ENCODE measurements around the gene AGT. TPM values are rescaled to one million over a fixed set of nuclear protein-coding genes. Genes with fewer than 3 reads are reported as not detected.

AGT gene
- polyA plus RNA-seq, 4 donors, result 0.81 to 357 (median 2.7) TPM

- FAIRE-seq, result no peak
- WGBS, 3 donors, result 60 to 74% (median 65%) methylated on average over 21 to 22 of the region's 22 CpGs
- Histone ChIP-seq H3K9me3 (ENCODE audit: control insufficient read depth in 2 of 2, insufficient read depth in 1 of 2, low read depth in 1 of 2, low read length in 1 of 2) (no peaks in the 10 kb centered on the region), H3K27me3 (ENCODE audit: control insufficient read depth in 3 of 3, insufficient read depth in 3 of 3, low read length in 3 of 3) (peaks cover 0 to 2% (median 0%) of the 10 kb centered on the region in 3 donors), H3K27ac (ENCODE audit: low read depth in 1 of 3, low read length in 2 of 3) (peak overlapping the region in 2 of 3 donors; percentile 5 to 70), H3K4me3 (ENCODE audit: low read depth in 1 of 3, low read length in 3 of 3) (no peak overlapping the region), H3K36me3 (ENCODE audit: control insufficient read depth in 3 of 3, insufficient read depth in 2 of 3, low read depth in 1 of 3, low read length in 3 of 3) (peaks cover 0 to 71% (median 0%) of the 10 kb centered on the region in 3 donors), H3K4me1 (ENCODE audit: control insufficient read depth in 3 of 3, insufficient read depth in 2 of 3, low read depth in 1 of 3, low read length in 2 of 3) (peaks cover 0 to 44% (median 0%) of the 10 kb centered on the region in 3 donors)
- no peak for DNase-seq
Observed at GRCh38 chr1:230707732-230708630, 5.9 kb downstream of the AGT start.

- H3K36me3 ChIP-seq (ENCODE audit: control insufficient read depth in 3 of 3, insufficient read depth in 2 of 3, low read depth in 1 of 3, low read length in 3 of 3), result peaks cover 0 to 72% (median 0%) of the 10 kb centered on the region in 3 donors
- no peak for DNase-seq
- 87 to 94% (median 90%) methylated on average over 19 to 20 of the region's 20 CpGs for WGBS, 3 donors
- H3K4me1 ChIP-seq (ENCODE audit: control insufficient read depth in 3 of 3, insufficient read depth in 2 of 3, low read depth in 1 of 3, low read length in 2 of 3), result peaks cover 0 to 47% (median 0%) of the 10 kb centered on the region in 3 donors
- H3K4me3 ChIP-seq (ENCODE audit: low read depth in 1 of 3, low read length in 3 of 3), result no peak overlapping the region
- H3K27ac ChIP-seq (ENCODE audit: low read depth in 1 of 3, low read length in 2 of 3), result no peak overlapping the region
- no peaks in the 10 kb centered on the region for H3K9me3 ChIP-seq (ENCODE audit: control insufficient read depth in 2 of 2, insufficient read depth in 1 of 2, low read depth in 1 of 2, low read length in 1 of 2)
- H3K27me3 ChIP-seq (ENCODE audit: control insufficient read depth in 3 of 3, insufficient read depth in 3 of 3, low read length in 3 of 3), result peaks cover 0 to 2% (median 0%) of the 10 kb centered on the region in 3 donors
- no peak for FAIRE-seq
Observed at GRCh38 chr1:230706887-230707731, 6.8 kb downstream of the AGT start.

DNA sequence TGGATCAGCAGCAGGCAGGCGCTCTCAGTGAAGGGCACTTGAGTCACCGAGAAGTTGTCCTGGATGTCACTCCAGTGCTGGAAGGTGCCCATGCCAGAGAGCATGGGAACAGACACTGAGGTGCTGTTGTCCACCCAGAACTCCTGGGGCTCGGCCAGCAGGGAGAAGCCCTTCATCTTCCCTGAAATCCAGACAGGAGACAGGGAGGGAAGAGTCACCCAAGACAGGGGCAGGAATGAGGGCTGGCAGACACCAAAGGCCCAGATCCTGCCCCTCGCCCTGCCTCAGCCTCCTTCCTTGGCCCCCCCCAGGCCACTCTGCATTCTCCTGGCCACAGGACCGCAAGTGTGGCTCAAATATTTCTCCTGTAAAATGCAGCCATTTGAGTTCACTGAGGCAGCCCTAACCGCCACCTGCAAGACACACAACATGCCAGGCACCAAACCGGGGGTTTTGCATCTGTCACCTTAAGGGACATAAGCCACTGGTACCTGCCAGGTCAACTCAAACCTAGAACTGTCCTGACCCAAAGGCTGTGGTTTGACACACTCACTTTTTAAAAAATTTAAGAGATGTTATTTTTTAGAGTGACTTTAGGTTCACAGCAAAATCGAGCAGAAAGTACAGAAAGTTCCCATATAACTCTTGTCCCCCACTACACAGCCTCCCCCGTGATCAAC, 7.8 kb downstream of the AGT start:
- Histone ChIP-seq H3K9me3 (ENCODE audit: control insufficient read depth in 2 of 2, insufficient read depth in 1 of 2, low read depth in 1 of 2, low read length in 1 of 2) (no peaks in the 10 kb centered on the region), H3K4me1 (ENCODE audit: control insufficient read depth in 3 of 3, insufficient read depth in 2 of 3, low read depth in 1 of 3, low read length in 2 of 3) (peaks cover 0 to 50% (median 0%) of the 10 kb centered on the region in 3 donors), H3K4me3 (ENCODE audit: low read depth in 1 of 3, low read length in 3 of 3) (no peak overlapping the region), H3K27ac (ENCODE audit: low read depth in 1 of 3, low read length in 2 of 3) (no peak overlapping the region), H3K27me3 (ENCODE audit: control insufficient read depth in 3 of 3, insufficient read depth in 3 of 3, low read length in 3 of 3) (peaks cover 0 to 2% (median 0%) of the 10 kb centered on the region in 3 donors), H3K36me3 (ENCODE audit: control insufficient read depth in 3 of 3, insufficient read depth in 2 of 3, low read depth in 1 of 3, low read length in 3 of 3) (peaks cover 0 to 76% (median 0%) of the 10 kb centered on the region in 3 donors)
- DNase-seq (no peak), FAIRE-seq (no peak)
- WGBS, 3 donors, result 87 to 89% (median 89%) methylated on average over 9 of the region's 9 CpGs

DNA sequence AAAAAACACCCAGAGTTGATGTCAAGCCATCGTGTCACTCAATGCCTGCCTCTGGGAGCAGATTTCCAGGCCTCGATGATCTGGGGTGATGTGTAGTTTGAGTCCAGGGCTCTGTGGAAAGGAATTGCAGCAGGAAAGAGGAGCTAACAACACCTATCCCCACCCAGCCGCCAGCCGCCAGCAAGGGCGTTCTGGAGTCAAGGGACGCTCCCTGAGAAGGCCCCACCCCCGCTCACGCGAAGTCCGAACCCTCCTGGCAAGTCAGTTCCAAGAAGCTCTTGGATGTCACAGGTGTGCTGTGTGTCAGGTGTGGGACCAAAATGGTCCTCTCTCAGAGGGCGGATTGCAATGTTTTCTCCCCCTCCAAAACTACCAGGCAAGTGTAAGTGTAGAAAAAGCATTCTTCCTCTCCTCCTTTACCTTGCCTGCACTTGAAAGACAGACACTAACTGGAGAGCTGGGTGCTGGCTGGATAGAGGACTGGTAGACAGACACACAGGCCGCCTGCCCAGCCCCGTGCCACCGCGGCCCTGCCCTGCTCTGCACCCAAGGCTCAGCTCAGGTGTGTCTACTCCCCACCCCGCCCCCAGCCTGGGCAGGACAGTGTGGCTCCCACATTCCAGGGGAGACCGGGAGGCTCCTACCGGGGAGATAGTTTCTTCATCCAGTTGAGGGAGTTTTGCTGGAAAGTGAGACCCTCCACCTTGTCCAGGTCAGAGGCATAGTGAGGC, 8.5 kb downstream of the AGT start:
- Histone ChIP-seq H3K4me3 (ENCODE audit: low read depth in 1 of 3, low read length in 3 of 3) (no peak overlapping the region), H3K27ac (ENCODE audit: low read depth in 1 of 3, low read length in 2 of 3) (no peak overlapping the region), H3K27me3 (ENCODE audit: control insufficient read depth in 3 of 3, insufficient read depth in 3 of 3, low read length in 3 of 3) (peaks cover 0 to 2% (median 0%) of the 10 kb centered on the region in 3 donors), H3K36me3 (ENCODE audit: control insufficient read depth in 3 of 3, insufficient read depth in 2 of 3, low read depth in 1 of 3, low read length in 3 of 3) (peaks cover 0 to 75% (median 0%) of the 10 kb centered on the region in 3 donors), H3K4me1 (ENCODE audit: control insufficient read depth in 3 of 3, insufficient read depth in 2 of 3, low read depth in 1 of 3, low read length in 2 of 3) (peaks cover 0 to 50% (median 0%) of the 10 kb centered on the region in 3 donors), H3K9me3 (ENCODE audit: control insufficient read depth in 2 of 2, insufficient read depth in 1 of 2, low read depth in 1 of 2, low read length in 1 of 2) (no peaks in the 10 kb centered on the region)
- WGBS, 3 donors, result 73 to 87% (median 77%) methylated on average over 18 of the region's 18 CpGs
- DNase-seq, result peak in 1 of 2 donors; percentile 35
- FAIRE-seq, result no peak

- no peak overlapping the region for H3K27ac ChIP-seq (ENCODE audit: low read depth in 1 of 3, low read length in 2 of 3)
Observed at GRCh38 chr1:230704830-230705229, 9.1 kb downstream of the AGT start.

DNA sequence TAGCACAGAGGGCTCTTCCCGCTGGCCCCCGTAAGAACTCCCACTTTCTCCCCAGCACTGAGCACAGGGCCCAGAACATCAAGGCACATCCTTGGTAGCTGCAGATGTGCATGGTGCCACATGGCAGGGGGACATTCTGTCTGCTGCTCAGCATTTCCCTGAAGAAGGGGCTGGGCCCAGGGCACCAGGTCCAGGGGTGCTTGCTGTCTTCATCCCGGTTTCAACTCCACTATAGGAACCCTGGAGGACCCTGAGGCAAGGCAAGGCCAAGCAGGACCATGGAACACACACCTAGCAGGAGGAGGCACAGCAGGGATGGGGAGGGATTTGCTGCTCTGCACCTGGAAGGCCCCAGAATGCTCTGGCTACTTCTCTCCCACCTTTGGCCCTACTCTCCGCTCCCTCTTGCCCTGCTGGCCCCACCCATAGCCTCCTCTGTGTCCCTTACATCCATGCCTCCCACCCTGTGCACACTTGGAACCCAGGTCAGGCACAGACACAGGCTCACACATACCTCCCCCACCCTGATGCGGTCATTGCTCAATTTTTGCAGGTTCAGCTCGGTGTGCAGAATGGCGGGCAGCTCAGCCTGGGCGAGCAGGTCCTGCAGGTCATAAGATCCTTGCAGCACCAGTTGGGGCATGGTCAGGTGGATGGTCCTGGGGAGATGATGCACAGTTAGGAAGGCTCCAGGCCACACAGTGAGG, 10.1 kb downstream of the AGT start:
- no peak for FAIRE-seq
- Histone ChIP-seq H3K4me3 (ENCODE audit: low read depth in 1 of 3, low read length in 3 of 3) (no peak overlapping the region), H3K9me3 (ENCODE audit: control insufficient read depth in 2 of 2, insufficient read depth in 1 of 2, low read depth in 1 of 2, low read length in 1 of 2) (no peaks in the 10 kb centered on the region), H3K4me1 (ENCODE audit: control insufficient read depth in 3 of 3, insufficient read depth in 2 of 3, low read depth in 1 of 3, low read length in 2 of 3) (peaks cover 0 to 40% (median 0%) of the 10 kb centered on the region in 3 donors), H3K27ac (ENCODE audit: low read depth in 1 of 3, low read length in 2 of 3) (peak overlapping the region in 1 of 3 donors; percentile 60), H3K36me3 (ENCODE audit: control insufficient read depth in 3 of 3, insufficient read depth in 2 of 3, low read depth in 1 of 3, low read length in 3 of 3) (peaks cover 0 to 59% (median 0%) of the 10 kb centered on the region in 3 donors), H3K27me3 (ENCODE audit: control insufficient read depth in 3 of 3, insufficient read depth in 3 of 3, low read length in 3 of 3) (peaks cover 0 to 2% (median 0%) of the 10 kb centered on the region in 3 donors)
- no peak for DNase-seq
- WGBS, 3 donors, result 94 to 95% (median 94%) methylated on average over 8 of the region's 8 CpGs

More at GRCh38 chr1:230704830-230705229, 9.1 kb downstream of the AGT start:
- FAIRE-seq (no peak), DNase-seq (no peak)
- 90 to 93% (median 90%) methylated on average over 7 of the region's 7 CpGs for WGBS, 3 donors
- Histone ChIP-seq H3K27me3 (ENCODE audit: control insufficient read depth in 3 of 3, insufficient read depth in 3 of 3, low read length in 3 of 3) (peaks cover 0 to 2% (median 0%) of the 10 kb centered on the region in 3 donors), H3K4me1 (ENCODE audit: control insufficient read depth in 3 of 3, insufficient read depth in 2 of 3, low read depth in 1 of 3, low read length in 2 of 3) (peaks cover 0 to 49% (median 0%) of the 10 kb centered on the region in 3 donors), H3K36me3 (ENCODE audit: control insufficient read depth in 3 of 3, insufficient read depth in 2 of 3, low read depth in 1 of 3, low read length in 3 of 3) (peaks cover 0 to 69% (median 0%) of the 10 kb centered on the region in 3 donors), H3K4me3 (ENCODE audit: low read depth in 1 of 3, low read length in 3 of 3) (no peak overlapping the region), H3K9me3 (ENCODE audit: control insufficient read depth in 2 of 2, insufficient read depth in 1 of 2, low read depth in 1 of 2, low read length in 1 of 2) (no peaks in the 10 kb centered on the region)
